Fibroblast of skin of right quadriceps (primary cell): Measurements from ENCODE around the gene AOPEP.
A peak's percentile ranks its signal among the peaks of the same experiment; 100 is the strongest.

Source experiments
- DNase-seq: peaks from one replicate; pipeline ENCODE4 v3.0.0-alpha.2; 2013

The AOPEP gene

DNA sequence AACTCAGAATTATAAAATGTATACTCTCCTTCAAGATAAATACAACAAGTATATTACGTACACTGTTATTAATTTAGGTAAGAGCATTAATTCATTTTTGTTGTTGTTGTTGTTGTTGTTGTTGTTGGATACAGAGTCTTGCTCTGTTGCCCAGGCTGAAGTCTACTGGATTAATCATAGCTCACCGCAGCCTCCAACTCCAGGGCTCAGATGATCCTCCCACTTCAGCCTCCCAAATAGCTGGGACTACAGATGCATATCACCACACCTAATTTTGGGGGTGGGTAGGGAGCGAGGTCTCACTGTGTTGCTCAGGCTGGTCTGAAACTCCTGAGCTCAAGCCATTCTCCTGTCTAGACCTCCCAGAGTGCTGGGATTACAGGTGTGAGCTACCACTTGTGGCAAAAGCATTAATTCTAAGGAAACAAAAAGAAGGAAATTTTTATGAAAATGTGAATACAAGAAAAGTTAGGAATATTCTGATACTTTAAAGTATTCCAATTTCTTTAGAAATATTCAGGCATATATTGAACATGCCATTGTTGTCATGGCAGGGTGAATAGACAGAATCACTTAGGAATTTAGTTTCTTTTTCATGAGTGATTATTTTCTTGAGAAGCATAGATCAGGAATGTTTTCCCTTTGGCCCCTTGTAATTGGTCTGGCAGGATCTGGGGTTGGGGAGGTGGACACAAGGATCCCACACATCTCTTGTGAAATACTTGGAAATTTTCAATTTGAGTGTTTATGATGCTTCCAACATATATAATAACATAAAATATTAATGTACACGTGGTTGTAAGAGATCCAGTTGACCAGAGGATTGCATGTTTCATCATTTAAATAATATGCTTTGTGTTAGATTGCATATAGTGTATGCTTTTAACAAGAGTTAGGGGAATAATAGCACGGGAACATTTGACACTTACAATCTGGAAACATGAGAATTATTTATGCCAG, 327.4 kb downstream of the AOPEP start:
- peak; percentile 46 for DNase-seq

DNA sequence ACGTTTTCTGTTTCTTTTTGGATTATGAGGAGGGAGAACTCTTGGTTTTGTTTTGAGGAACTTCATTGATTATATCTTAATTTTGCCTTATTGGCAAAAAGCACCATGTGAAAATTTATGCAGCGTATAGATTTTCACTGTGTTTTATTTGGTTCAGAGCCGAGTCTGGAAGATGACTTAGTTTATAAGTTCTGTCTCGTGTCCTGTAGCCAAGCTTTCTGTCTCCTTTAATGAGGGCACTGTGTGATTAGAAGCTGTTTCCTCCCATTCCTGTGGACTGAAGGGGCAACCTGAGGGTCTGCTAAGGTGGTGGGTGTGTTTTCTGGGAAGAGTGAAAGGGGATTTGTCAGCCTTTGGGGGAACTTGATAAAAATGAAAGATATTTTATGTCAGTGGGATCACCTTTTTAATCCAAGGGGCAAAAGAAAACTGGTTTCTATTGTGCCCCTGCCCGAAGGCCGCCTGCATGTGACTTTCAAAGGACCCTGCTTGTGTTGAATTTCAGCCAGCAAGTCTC, 328.9 kb downstream of the AOPEP start:
- no peak for DNase-seq

DNA sequence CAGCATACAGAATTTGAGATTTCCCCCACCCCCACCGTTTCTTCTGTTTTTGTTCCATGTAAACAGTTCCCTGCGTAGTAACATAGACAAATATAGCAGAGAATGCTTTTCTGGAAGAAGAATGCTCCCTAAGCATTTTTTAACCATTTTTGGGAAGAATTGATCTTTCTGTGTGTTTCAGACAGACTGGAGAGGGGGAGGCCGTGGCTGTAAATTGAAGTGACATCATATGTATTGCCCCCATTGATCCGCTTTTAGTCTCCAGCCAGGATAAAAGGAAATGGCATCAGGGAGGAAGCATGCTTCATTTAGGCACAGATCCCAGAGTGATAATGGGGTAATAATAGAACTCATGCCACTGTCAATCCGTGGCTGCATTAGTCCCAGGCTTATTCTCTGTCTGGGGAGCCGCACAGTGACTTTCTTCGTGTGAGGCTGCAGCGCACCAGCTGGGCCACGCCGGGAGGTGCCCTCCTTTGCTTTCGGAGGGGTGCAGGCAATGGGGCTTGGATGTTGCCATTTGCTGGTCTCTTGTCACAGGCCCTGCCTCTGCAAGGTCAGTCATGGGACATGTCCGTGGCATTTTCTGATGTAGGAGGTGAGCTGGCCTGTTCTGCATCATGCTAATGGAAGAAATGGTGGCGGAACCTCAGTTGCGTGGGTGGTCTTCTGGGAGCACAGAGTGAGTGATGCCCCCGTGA, 329.5 kb downstream of the AOPEP start:
- DNase-seq, result peak; percentile 94

DNA sequence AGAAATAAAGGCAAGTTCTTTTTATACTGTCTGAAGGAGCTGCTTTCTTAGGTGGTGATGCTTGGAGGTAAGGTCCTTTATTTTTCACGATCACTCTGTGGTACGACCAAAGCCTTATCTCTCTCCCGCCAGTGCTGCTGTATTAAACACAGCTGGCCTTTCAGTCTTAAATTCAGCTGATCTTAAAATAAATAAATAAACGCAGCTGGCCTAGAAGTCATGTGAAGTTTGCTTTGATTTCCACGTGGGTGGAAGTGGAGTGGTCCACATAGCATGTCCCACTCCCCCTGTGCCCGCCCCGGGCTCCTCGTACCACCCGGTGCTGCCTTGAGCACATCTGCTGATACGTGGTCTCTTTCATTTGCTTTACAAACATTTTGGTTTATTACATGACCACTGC, 330.6 kb downstream of the AOPEP start:
- DNase-seq, result no peak

DNA sequence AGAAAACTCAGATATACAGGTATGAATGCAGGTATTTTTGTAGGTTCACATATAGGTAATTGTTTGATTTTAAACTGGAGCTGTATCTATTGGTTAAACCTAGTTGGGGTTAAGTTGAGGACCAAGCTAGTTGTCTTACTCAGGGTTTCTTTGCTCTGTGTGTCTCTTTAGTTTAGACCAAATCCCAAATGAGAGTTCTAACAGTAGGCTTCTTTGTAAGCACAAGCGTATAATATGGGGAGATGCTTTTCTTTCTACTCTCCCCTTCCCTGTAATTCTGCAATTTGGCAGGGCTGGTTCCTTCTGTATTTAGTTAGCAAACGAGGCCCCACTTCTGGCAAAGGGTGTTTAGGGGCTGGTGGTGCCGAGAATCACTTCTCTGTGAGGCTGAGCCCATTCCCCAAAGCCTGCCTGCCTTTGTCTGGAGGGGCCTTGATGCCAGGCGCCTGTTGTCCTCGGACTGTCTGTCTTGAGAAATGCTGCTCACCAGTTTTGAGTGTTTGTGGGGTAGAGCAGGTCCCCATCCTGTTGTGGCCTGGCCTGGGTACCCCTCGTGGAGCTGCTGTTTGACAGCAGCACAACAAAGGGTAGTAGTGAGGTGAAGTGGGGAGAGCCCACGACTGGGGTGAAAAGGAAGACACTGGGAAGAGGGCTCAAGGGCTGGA, 331.8 kb downstream of the AOPEP start:
- DNase-seq, result no peak

DNA sequence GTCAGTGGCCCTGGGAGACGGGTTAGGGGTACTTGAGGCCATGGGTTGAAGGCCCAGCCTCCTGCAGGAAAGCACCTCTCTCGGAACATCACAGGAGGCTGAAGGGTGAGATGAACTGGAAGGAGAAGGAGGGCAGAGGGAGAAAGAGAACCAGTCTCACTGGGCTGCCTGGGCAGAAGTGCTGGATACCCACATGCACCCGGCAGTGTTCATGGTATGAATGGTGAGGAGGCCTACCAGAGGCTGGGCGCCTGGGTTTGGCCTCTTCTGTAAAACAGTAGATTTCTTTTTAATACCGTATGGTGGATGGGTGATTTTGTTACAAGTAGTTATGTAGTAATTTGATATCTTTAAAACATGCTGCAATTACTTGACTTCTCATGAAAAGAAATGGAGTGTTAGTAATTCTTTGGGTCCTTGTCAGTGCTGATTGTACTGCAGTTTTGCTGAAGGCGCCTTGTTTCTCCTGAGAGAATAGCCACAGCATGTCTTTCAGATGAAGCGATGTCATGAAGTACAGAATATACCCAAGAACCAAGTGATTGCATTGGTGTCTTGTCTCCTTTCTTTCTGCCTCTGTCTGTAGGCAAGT, 332.4 kb downstream of the AOPEP start:
- DNase-seq, result peak; percentile 53

DNA sequence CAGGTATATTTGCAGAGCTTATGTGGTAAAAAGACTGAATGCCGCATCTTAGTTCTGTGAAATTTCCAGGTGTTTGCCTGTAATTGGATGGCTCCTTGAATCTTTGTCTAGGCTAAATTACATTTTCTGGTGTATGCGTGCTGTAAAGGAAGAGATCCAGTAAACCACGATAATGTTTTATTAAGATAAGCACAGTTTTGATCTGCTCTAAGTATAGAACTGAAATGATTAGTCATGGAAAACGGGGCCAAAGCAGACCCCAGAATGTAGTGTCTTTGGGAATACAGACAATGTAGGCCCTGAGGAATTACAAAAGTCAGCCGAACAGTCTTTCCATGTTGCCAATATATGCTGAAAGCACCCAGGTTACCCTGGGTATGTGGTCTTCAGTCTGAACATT, 333.7 kb downstream of the AOPEP start:
- no peak for DNase-seq

DNA sequence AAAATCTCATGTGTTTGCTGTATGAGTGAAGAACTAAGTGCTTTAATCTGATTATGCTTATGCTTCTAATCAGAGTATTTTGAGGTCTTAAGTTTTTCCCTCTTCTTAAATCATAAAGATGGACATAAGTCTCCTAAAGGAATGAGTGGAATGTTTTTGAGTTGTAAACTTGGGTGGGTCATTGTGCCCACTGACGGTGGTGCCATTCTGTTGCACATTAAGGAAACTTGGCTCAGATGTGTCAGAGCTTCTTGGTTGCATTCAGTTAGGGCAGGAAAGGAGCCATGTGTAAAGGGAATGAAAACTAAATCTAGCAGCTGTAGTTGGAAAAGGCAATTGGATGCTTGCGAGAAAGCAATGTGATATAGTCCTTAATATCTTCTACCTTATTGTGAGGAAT, 334.4 kb downstream of the AOPEP start:
- DNase-seq, result no peak

DNA sequence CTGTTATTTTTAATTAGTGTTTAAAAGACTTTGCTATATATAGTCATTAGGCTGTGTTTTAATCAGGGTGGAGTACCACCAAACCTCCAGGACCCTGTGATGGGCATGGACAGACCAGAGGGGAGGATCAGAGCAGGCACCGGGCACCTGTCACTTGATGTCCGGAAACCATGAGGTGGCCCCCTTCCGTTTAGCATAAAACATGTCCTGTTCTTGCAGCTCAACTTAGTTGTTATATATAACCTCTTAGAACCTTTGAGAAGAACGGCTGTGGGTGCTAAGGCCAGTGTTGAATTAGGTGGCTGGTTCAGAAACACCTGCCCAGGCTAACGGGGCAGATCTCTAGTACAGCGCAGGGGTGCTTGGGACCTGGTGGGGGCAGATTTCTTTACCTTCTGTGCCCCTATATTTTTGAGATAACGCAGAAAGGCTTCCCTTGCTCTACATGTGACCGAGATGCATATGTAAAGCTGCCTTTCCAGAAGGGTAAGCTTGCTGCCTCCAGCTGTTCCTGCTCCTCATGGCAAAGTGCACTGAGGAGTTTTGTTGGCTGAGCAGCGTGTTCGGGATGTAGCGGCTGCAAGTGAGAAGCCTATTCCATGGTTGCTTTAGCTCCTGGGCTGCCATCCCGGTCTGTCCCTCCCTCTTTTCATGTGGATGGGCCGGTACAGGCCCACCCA, 335.6 kb downstream of the AOPEP start:
- no peak for DNase-seq

DNA sequence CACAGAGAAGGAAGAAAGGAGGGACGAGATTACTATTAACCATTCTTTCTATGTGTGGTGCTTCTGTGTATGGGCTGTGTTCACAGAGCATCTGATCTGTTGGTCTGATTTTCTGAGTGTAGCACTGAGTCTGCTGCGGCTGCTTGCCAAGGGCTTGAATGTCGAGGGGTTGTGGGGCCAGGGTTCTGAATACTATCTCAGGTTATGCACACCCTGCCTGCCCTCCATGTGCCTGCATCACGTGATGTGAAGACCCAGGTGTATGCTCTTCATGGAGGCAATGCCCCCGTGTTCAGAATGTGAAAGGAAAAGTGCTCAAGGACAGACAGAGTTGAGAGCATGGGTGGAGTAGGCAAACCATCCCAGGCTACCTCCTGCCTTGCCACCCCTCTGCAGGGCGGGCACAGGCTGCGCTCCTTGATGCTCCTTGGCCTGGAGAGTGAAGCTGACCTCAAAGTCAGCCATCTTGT, 336.1 kb downstream of the AOPEP start:
- DNase-seq, result no peak

DNA sequence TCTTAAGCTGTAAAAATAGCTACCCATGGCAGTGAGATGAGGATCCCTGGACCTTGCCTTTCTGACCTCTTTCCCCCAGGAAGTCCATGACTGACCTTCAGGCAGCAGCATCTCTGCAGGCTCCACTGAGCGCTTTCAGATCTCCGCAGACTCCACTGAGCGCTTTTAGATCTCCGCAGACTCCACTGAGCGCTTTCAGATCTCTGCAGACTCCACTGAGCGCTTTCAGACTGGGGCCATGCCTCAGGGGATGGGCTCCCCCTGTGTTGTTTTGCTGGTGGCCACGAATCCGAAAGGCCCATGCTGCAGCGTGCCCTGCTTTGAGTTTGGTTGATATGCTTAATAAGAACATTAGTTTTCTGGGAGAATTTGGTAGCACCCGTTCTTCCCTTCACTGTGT, 336.8 kb downstream of the AOPEP start:
- no peak for DNase-seq

DNA sequence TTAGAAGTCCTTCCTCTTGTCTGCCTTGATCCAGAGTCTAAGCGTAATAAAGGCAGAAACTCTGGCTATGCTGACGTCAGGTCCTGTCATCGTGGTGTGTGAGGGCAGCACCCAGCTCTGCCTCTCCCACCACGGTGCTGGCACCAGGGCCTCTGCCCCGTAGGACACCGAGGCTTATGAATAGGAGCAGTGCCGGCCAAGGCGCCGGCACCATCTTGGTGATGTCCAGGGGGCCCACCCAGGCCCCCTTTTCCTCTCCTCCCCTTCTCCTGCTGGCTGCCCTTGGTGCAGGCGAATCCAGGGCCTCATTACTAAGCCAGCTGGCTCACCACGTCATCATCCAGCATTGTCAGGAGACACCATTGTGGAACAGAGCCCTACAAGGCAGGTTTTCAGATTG, 338.7 kb downstream of the AOPEP start:
- no peak for DNase-seq

DNA sequence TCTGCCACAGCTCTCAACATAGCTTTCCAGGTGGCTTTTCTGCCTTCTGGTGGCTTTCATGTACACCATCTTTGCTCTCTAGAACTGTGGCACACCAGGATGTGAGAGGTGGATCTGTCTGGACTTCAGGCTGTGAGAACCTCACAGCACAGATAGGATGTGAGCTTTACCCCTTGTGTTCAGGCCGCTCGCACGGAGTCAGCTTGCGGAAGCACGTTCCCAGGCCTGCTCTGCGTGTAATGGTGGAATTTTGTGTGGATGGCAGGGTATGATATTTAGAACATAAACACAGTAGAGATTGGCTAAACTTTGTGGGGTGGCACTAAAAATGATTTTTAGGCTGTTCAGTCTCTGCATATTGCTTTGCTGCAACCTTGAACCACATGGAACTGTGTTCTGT, 340.6 kb downstream of the AOPEP start:
- no peak for DNase-seq

DNA sequence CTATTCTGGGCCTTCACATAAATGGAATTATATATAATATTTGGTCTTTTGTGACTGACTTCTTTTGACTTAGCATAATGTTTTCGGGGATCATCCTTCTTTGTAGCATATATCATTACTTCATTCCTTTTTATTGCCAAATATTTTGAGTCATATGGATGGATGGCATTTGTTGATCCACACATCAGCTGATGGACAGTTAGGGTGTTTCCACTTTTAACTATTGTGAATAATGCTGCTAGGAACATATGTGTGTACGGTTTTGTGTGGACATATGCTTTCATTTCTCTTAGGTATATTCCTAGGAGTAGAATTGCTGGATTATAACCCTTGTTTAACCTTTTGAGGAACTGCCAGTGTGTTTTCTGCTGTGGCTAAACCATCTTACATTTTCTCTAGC, 341.4 kb downstream of the AOPEP start:
- DNase-seq, result no peak

DNA sequence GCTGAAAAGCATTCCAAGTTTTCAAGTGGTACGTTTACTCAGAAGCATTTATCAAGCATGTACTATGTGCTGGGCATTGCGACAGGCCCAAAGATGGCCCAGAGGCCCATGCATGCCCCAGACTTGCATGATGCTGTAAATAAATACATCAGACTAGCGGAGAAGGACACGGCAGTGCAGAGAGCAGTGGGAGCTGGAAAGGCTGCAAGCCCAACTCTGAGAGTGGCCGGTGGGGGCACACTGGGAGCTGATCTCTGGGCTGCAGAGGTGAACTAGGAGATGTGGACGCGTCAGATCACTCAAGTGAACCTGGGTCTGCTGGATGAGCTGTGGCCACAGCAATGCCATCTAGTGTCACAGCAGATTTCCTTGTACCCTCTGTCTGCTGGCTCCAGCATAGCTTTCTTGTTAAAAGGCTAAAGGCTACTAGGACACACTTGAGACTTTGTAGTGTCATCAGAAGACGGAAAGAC, 344.1 kb downstream of the AOPEP start:
- no peak for DNase-seq

DNA sequence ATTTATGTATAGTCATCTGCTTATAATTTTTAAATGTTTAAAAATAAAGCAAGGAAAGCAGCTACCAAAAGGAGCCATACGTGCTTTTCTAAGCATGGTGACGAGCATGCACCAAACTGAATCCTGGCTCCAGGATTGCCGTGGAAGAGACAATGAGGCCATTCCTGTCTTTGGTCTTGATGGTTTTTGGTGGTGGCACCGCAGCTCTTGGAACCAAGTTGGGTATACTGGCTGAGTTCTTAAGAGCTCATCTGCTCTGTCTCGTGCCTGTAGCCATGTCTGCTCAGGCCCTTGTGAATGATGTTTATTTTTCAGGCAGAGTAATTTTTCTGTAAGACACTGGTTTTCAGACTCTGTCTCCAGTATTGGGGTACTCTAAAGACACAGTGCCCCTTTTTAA, 345.0 kb downstream of the AOPEP start:
- DNase-seq, result no peak

DNA sequence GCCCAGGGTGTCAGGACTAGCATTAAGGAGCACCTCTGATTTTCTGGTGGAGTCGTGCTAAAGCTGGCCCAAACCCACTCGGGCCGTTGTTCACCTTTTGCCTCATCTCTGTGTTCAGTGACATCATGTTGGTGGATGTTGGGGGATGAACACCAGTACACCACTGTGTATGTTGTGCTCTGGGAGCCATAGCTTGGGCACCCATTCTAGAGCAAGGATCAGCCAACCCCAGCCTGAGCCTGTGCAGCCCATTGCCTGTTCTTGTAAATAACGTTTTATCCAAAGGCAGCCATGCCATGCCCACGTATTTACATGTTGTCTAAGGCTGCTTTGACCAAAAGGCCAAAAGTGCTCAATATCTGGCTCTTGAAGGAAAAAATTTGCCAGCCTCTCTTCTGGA, 345.4 kb downstream of the AOPEP start:
- no peak for DNase-seq

DNA sequence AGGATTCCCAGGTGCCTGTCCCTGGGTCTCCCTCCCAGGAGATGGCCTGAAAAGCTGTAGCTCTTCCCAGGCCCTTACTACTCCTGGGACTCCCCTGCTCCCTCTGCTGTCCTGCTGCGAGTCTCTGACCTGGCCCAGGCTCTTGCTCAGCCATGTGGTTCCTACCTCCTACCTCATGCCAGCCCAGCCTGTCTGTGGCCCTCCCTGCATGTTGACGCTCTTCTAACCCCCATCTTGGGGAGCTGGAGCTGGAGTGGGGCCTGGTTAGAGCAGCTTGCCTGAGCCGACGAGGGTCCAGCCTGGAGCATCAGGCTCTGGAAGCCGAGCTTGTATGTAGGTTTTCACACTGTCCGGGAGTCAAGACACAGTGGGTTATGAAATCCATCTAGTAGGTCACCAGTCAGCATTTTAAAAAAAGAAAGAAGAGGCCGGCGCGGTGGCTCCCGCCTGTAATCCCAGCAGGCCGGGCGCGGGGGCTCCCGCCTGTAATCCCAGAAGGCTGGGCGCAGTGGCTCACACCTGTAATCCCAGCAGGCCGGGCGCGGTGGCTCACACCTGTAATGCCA, 346.6 kb downstream of the AOPEP start:
- DNase-seq, result no peak

DNA sequence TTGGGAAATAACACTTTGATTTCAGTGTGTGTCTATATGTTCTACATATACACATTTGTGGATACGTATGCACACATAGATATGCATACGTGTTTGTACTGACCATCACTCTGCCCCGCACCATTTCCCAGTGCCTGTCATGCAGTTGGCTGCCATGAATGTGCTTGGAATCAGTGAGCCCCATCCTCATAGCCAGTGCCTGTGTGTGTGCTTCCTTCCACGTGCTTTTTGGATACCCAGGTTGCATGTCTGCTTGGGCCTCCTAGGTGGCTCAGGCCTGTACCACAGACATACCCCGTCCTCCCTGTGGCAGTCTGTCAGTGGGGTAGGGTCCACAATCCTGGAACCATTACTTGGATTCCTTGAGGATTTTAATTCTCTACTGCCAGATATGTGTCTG, 347.4 kb downstream of the AOPEP start:
- DNase-seq, result no peak

DNA sequence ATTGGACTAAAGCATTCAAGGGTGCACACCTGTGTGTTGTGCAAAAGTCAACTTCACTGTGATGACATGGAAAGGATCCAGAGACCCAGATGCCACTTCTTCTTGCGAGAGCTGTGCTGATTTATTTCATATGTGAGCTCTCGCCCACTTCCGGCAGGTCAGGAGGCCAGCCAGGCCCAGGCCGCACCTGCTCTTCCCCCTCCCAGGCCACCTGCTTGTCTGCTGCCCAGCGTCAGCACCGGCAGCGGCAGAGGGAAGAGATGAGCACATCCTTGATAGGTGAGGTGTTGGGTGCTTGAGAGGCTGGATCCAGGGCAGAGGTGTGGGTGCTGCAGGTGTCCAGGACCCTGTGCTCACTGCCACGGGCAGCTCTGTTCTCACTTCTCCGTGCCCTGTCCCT, 348.1 kb downstream of the AOPEP start:
- DNase-seq, result no peak

DNA sequence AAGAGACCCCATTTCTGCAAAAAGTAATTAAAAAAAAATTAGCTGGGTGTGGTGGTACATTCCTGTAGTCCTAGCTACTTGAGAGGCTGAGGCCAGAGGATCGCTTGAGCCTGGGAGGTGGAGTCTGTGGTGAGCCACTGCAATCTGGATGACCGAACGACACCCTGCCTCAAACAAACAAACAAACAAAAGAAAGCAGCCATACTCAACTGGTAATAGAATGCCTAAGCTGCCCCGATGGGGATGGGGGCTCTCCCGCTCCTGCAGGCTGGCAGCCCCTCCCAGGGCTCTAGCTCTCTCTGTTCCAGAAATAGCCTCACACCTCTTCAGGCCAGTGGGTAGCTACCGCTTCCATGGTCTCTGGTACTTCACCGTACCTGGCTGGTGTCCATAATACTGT, 349.2 kb downstream of the AOPEP start:
- no peak for DNase-seq

DNA sequence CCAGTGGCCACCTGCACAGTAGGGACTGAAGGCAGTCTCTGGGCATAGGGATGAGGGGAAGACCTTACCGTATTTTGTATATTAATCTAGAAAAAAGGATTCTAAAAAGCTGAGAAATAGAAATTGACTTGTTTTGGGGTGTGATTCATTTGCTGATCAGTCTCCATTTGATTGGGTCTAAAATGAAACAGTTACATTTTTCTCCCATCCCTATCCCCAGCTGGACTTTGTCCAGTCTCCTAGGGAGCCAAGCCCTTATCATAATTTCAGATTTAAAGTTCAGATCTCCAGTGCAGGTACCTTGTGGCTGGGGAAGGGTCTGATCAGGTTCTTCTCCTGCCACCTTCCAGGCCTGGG, 350.2 kb downstream of the AOPEP start:
- DNase-seq, result no peak
